ACC112 (cell line): ENCODE data around the gene UBASH3B.
"Not testable (repeated sequence)": the region's sequence is repeated elsewhere in the genome, so short reads cannot be mapped to it uniquely, and the experiment has no call there.

Experiments used
- H2AFZ ChIP-seq: fragments of 200-600 bp; sonication (generic); one replicate; pipeline ENCODE4 v1.6.0; 2017; ENCODE audit warnings: antibody characterized with exemption, low read length; ENCODE audit not compliant: unreplicated experiment
- H3K27ac ChIP-seq: fragments of 200-600 bp; sonication (generic); 2 replicates; pipeline ENCODE4 v1.5.1; 2014; ENCODE audit warnings: low read depth, mild to moderate bottlenecking, antibody characterized with exemption, low read length, moderate library complexity
- H3K27me3 ChIP-seq: fragments of 200-600 bp; sonication (generic); 2 replicates; pipeline ENCODE4 v1.6.1; 2014; ENCODE audit warnings: mild to moderate bottlenecking, antibody characterized with exemption, low read length, moderate library complexity, mixed read lengths; ENCODE audit not compliant: insufficient read depth
- H3K36me3 ChIP-seq: fragments of 200-600 bp; sonication (generic); 2 replicates; pipeline ENCODE4 v1.6.1; 2016; ENCODE audit warnings: mild to moderate bottlenecking, antibody characterized with exemption, low read length, moderate library complexity, mixed read lengths; ENCODE audit not compliant: insufficient read depth
- H3K4me1 ChIP-seq: fragments of 200-600 bp; sonication (generic); one replicate; pipeline ENCODE4 v1.6.1; 2016; ENCODE audit warnings: low read length, mixed read lengths; ENCODE audit not compliant: insufficient read depth, unreplicated experiment, control insufficient read depth
- H3K4me3 ChIP-seq: fragments of 200-600 bp; sonication (generic); 2 replicates; pipeline ENCODE4 v1.5.1; 2014; ENCODE audit warnings: mild to moderate bottlenecking, low read depth, low read length
- H3K79me2 ChIP-seq: fragments of 200-600 bp; sonication (generic); one replicate; pipeline ENCODE4 v1.6.0; 2016; ENCODE audit warnings: low read length; ENCODE audit not compliant: control insufficient read depth, unreplicated experiment, insufficient read depth

UBASH3B gene

GRCh38 chr11:122822241-122822640 lies 166.7 kb downstream of the UBASH3B start:
- Histone ChIP-seq H3K79me2 (no peaks in the 10 kb centered on the region), H3K4me3 (no peak overlapping the region), H3K4me1 (no peaks in the 10 kb centered on the region), H3K27me3 (no peaks in the 10 kb centered on the region), H2AFZ (no peak overlapping the region), H3K27ac (no peak overlapping the region), H3K36me3 (no peaks in the 10 kb centered on the region; the same call in 1 of the 2 replicates)

DNA sequence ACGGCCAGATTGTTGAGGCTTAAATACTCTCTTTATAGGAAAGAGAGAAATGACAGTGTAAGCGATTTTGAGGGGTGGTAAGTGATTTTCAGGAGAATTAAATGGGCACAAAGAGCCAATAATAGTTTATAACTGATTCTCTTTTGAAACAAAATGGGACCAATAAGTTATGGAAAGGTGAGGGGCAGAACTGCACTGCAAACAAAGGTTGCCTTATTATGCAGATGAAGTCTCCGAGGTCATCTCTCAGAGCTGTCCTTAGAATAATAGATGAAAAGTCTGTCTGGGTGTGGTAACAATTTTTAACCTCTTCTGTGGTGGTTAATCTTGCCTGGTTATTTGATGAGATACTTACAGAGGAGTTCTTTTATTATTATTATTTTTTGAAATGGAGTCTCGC lies 168.0 kb downstream of the UBASH3B start:
- H3K4me3 ChIP-seq = no peak overlapping the region
- no peaks in the 10 kb centered on the region for H3K79me2 ChIP-seq
- H3K4me1 ChIP-seq = no peaks in the 10 kb centered on the region
- H3K36me3 ChIP-seq = no peaks in the 10 kb centered on the region; the same call in 1 of the 2 replicates
- no peaks in the 10 kb centered on the region for H3K27me3 ChIP-seq
- no peak overlapping the region for H3K27ac ChIP-seq
- H2AFZ ChIP-seq = no peak overlapping the region

- H3K36me3 ChIP-seq, H3K27me3 ChIP-seq, H3K79me2 ChIP-seq, H3K4me1 ChIP-seq, H3K27ac ChIP-seq, H2AFZ ChIP-seq, H3K4me3 ChIP-seq: not testable (repeated sequence)
Measured at GRCh38 chr11:122829371-122829770, 173.8 kb downstream of the UBASH3B start.

GRCh38 chr11:122832297-122832696 lies 176.8 kb downstream of the UBASH3B start:
- H3K79me2 ChIP-seq, H3K27ac ChIP-seq, H2AFZ ChIP-seq, H3K36me3 ChIP-seq, H3K27me3 ChIP-seq, H3K4me3 ChIP-seq, H3K4me1 ChIP-seq: not testable (repeated sequence)

- Histone ChIP-seq H3K4me3 (no peak overlapping the region), H3K27ac (no peak overlapping the region), H3K27me3 (no peaks in the 10 kb centered on the region), H3K79me2 (no peaks in the 10 kb centered on the region), H3K4me1 (no peaks in the 10 kb centered on the region), H2AFZ (no peak overlapping the region), H3K36me3 (no peaks in the 10 kb centered on the region)
Measured at GRCh38 chr11:122832721-122833470, 177.4 kb downstream of the UBASH3B start.

GRCh38 chr11:122833846-122834464 lies 178.4 kb downstream of the UBASH3B start:
- no peaks in the 10 kb centered on the region for H3K4me1 ChIP-seq
- H3K36me3 ChIP-seq = no peaks in the 10 kb centered on the region
- H3K27me3 ChIP-seq = no peaks in the 10 kb centered on the region; the same call in 1 of the 2 replicates
- no peak overlapping the region for H3K27ac ChIP-seq
- no peak overlapping the region for H3K4me3 ChIP-seq
- no peak overlapping the region for H2AFZ ChIP-seq
- no peaks in the 10 kb centered on the region for H3K79me2 ChIP-seq

DNA sequence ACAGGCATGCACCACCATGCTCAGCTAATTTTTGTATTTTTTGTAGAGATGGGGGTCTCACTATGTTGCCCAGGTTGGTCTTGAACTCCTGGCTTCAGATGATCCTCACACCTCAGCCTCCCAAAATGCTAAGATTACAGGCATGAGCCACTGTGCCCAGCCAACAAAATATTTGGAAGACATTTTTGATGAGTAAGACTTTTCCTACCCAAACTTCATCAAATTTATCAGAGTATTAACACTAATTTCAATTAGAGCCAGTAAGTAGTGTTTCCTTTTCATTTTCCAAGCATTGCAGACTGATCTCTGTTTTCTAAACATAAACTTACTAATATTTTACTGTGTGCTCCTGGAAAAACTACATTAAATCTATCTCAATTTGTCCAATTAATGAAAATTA lies 181.4 kb downstream of the UBASH3B start:
- H3K79me2 ChIP-seq = no peaks in the 10 kb centered on the region
- no peaks in the 10 kb centered on the region; the same call in 1 of the 2 replicates for H3K27me3 ChIP-seq
- no peaks in the 10 kb centered on the region for H3K36me3 ChIP-seq
- H3K4me3 ChIP-seq = no peak overlapping the region
- H3K4me1 ChIP-seq = no peaks in the 10 kb centered on the region
- H3K27ac ChIP-seq = no peak overlapping the region
- H2AFZ ChIP-seq = no peak overlapping the region

DNA sequence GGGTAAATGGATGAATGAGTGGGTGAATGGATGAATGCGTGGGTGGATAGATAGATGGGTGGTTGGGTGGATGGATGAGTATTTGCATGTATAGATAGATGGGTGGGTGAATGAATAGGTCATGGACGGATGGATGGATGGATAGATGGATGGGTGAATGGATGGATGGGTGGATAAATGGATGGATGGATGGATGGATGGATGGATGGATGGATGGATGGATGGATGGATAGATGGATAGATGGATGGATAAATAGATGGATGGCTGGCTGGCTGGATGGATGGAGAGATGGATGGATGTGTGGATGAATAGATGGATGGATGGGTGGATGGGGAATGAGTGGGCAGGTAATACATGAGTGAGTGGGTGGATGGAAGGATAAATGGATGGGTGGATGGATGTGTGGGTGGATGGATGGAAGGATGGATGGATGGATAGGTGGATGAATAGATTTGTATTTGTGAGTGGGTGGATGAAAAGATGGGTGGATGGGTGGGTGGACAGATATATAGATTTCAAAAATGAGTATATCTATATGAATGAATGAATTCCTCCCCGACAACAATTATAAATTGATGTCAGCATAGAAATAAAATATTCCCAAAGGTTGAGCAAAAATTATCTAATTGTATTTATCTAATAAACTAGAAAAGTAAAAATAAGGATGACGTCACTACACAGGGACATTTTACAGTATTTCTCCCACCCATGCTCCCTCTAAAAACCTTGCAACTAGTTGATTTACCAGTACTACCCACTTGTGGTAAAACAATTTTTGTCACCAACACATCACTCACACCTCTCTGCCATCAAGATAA lies 182.2 kb downstream of the UBASH3B start:
- Histone ChIP-seq H3K79me2 (no peaks in the 10 kb centered on the region), H3K36me3 (no peaks in the 10 kb centered on the region), H2AFZ (no peak overlapping the region), H3K27ac (no peak overlapping the region), H3K4me1 (no peaks in the 10 kb centered on the region), H3K27me3 (no peaks in the 10 kb centered on the region; the same call in 1 of the 2 replicates), H3K4me3 (no peak overlapping the region)

DNA sequence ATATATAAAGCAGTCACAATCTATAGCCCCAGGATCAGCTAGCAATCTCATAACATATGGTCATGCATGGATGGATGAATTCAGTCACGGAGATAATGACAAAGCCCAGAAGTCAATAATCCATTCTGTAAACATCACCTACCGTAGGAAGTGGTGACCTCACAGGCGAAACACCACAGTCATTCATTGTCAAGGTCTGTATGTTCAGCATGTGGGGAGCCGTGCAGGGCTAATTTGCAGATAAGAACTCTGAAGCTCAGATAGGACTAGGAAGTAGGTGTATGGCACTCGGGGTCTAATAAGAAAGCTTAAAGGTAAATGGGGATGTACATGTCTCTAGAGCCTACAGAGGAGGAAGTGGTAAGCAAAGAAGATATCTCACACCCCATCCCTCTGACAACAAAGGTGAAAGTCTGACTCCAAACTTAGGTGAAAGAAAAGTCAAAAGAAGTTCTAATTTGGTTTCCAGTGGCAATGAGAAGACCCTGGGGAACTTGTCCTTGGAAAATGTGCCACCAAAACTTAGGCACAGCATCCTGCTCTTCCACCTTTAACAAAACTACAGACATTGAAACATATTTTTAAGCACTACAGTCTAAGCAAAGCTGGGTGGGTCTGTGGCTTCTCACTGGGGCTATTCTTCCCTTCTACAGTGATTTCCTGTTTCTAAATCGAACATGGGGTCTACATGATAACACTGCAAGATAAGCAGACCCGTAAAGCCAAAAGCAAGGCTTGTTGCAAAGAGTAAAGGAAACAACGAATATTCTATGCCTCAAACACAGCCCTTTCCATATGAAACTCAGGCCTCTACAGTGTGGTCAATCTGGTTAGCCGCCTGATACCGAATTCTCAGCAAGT lies 188.0 kb downstream of the UBASH3B start:
- H3K4me3 ChIP-seq = no peak overlapping the region
- no peaks in the 10 kb centered on the region; the same call in 1 of the 2 replicates for H3K27me3 ChIP-seq
- no peaks in the 10 kb centered on the region for H3K4me1 ChIP-seq
- no peaks in the 10 kb centered on the region for H3K79me2 ChIP-seq
- no peak overlapping the region for H3K27ac ChIP-seq
- H2AFZ ChIP-seq = no peak overlapping the region
- no peaks in the 10 kb centered on the region for H3K36me3 ChIP-seq

- H3K36me3 ChIP-seq = no peaks in the 10 kb centered on the region
- H3K27ac ChIP-seq = no peak overlapping the region
- H3K4me3 ChIP-seq = no peak overlapping the region
- no peaks in the 10 kb centered on the region for H3K27me3 ChIP-seq
- no peak overlapping the region for H2AFZ ChIP-seq
- no peaks in the 10 kb centered on the region for H3K79me2 ChIP-seq
- H3K4me1 ChIP-seq = peaks cover 14% of the 10 kb centered on the region
Measured at GRCh38 chr11:122847466-122847865, 191.9 kb downstream of the UBASH3B start.
